Measurements from ENCODE around the gene MOCOS.

The MOCOS gene

DNA sequence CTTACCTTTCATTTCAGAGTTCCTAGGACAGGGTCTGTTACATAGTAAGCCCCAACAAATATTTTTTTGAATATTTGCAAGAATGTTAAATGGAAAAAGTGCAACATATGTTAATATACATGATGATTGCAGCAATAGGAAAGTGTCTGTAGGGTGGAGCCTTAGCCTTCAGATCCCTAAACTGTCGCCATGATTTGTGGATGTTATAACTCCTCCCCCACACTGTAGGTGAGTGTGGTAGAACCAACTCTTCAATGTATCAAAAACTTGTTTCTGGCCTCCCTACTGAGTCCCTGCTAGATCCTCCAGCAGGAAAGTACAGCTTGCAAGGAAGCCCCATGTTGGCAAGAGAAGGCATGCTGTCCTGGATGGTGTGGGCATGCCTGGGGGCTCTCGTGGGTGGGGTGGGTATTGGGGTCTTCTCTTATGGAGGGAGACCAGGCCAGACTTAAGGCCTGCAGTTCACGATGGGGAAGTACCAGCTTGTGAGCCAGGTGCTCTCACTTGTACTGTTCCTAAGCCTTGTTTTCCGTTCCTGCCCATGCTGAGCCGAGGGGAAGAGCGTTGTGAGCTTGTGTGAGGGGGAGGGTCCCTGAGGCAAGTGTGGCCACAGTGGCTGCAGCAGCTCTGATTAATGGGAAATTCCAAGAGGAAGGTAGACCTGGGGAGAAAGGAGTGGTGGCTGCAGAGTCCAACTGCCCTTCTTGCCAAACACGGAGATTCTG, 121.6 kb downstream of the MOCOS start:
- no peak for DNase-seq

DNA sequence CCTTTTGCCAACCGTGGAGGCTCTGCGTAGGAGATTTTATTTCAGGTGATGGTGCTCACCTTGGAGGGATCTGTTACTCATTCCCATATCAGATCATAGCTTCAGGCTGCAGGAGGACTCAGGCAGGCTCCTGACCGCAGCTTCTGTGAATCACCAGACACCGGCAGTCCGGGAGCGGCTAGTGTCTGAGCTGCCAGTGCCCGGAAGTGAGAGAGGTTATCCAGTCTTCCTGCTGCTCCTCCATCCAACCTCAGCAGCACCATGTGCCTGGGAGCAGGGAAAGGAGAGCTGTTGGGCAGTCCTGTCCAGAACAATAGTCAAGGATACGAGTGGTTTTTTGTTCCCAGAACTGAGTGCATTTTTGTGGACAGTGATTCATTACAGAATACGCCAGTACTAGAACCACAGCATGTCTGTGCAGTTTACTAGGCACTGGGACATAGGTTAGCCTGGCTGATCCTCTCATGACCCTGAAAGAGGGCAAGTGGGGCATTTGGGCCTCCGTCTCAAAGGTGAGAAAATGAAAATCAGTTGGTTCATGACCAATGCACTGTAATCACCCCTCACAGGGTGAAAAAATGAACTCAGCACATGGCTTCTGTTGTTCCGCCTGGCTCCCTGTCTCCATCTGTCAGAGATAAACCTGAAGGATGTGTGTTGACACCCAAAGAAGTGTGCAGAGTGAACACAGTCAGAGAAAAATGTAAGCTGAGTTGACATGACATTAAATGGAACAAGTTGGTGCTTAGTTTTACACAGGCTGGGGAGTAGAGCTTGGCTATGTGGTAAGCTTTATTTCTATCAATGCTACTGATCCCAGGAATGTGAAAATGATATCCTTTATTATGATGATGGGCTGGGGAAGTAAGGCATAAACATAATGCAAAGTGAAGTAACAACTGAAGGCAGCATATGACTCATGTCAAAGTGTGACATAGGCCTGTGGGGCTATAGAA, 122.4 kb downstream of the MOCOS start:
- no peak for DNase-seq

DNA sequence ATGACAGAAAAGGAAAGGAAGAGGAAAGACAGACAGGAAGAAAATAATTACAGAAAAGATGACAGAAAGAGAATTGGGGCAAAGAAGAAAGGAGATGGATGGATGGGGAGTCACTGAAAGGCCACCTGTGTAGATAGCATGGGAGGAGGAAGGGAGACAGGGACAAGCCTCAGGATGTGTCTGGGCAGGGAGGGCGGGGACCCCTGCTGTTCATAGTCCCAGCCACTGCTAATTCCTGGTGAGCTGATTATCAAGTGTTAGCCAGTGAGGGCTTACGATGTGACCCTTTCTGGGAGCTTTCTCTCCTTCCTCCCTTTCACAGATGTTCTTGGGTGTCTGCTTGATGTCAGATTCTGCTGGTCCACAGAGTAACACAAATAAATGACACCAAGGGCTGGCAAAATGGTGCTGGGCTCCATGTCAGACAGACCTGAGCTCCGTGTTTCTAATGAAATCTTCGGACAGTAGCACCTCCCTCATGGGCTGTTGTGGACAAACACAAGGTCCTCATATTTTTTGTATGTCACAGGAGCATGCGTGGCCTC, 123.8 kb downstream of the MOCOS start:
- DNase-seq, result no peak

GRCh38 chr18:36312806-36313395, 125.6 kb downstream of the MOCOS start:
- no peak for DNase-seq

- no peak for DNase-seq
Observed at GRCh38 chr18:36314098-36314497, 126.8 kb downstream of the MOCOS start.

DNA sequence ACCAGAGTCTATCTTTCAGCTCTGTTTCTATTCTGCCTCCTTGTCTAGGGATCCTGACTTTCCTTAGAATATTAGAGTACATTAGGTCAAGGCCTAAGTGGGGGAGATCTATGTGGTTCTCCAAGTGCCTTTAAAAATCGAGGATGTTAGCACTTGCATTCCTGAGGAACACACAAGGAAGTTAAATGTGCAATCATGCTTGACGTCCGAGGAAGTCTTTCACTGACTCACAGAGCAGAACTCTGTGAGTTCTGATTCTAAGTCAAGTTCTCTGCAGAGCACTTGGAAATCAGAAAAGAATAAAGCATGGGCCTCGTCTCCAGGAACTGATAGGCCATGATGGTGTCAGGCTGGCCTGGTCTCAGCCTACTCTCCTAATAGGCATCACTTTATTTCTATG, 127.5 kb downstream of the MOCOS start:
- no peak for DNase-seq

DNA sequence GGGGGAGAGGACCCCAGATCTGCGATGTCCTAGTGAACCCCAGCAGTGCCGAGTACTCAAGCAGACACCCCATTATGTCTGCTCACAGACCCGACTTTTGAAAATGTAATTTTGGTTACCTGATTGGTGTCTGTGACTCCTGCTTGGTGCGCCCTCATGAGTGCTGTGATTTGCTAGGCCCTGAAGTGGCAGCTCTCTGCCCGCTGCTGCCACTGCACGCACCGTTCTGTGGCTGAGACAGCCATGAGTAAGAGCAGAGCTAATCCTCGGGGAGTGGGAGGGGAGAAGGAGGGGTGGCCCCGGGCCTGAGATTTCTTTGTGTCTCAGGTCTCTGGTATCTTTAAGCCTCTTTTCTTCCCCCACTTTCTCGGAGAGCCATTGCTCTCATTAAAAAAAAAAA, 128.4 kb downstream of the MOCOS start:
- no peak for DNase-seq

- DNase-seq, result no peak
Observed at GRCh38 chr18:36316246-36316645, 128.9 kb downstream of the MOCOS start.

Measured in CD4-positive, alpha-beta T cell treated with Interleukin-12 subunit alpha and Interleukin-12 subunit beta, for 1 hour (primary cell).